HG03045 (cell line): Measurements from ENCODE around the gene KLHL6.
"Not testable (repeated sequence)": the region's sequence is repeated elsewhere in the genome, so short reads cannot be mapped to it uniquely, and the experiment has no call there.

ENCODE experiments used
- ATAC-seq: cut with Tn5 transposase; IDR thresholded peaks from one replicate; pipeline ENCODE4 v1.9.1; 2021; ENCODE audit warnings: mild to moderate bottlenecking, moderate library complexity; ENCODE audit not compliant: unreplicated experiment

KLHL6 gene

GRCh38 chr3:183533412-183534132 lies 21.9 kb downstream of the KLHL6 start:
- ATAC-seq, result peak; percentile 48

- ATAC-seq, result no peak
Observed at GRCh38 chr3:183532620-183533411, 22.7 kb downstream of the KLHL6 start.

- ATAC-seq, result no peak
Observed at GRCh38 chr3:183529717-183530116, 25.8 kb downstream of the KLHL6 start.

GRCh38 chr3:183529185-183529584 lies 26.3 kb downstream of the KLHL6 start:
- ATAC-seq, result no peak

GRCh38 chr3:183528758-183529157 lies 26.7 kb downstream of the KLHL6 start:
- not testable (repeated sequence) for ATAC-seq

- peak; percentile 74 for ATAC-seq
Observed at GRCh38 chr3:183527428-183528379, 27.8 kb downstream of the KLHL6 start.

GRCh38 chr3:183526838-183527427 lies 28.6 kb downstream of the KLHL6 start:
- peak; percentile 7 for ATAC-seq

- ATAC-seq, result no peak
Observed at GRCh38 chr3:183524476-183524875, 31.0 kb downstream of the KLHL6 start.

- ATAC-seq, result not testable (repeated sequence)
Observed at GRCh38 chr3:183520741-183521556, 34.6 kb downstream of the KLHL6 start.

GRCh38 chr3:183520295-183520694 lies 35.2 kb downstream of the KLHL6 start:
- not testable (repeated sequence) for ATAC-seq

- no peak for ATAC-seq
Observed at GRCh38 chr3:183519891-183520290, 35.6 kb downstream of the KLHL6 start.

- ATAC-seq, result no peak
Observed at GRCh38 chr3:183518491-183519251, 36.8 kb downstream of the KLHL6 start.

GRCh38 chr3:183517607-183518006 lies 37.9 kb downstream of the KLHL6 start:
- ATAC-seq, result no peak

- peak; percentile 77 for ATAC-seq
Observed at GRCh38 chr3:183515968-183516851, 39.3 kb downstream of the KLHL6 start.

GRCh38 chr3:183514021-183514420 lies 41.5 kb downstream of the KLHL6 start:
- no peak for ATAC-seq

- ATAC-seq, result no peak
Observed at GRCh38 chr3:183513046-183513706, 42.3 kb downstream of the KLHL6 start.

- ATAC-seq, result peak; percentile 48
Observed at GRCh38 chr3:183511286-183512131, 44.0 kb downstream of the KLHL6 start.
